CD4-positive, alpha-beta T cell treated with Interferon alpha-2 for 1 hour (primary cell): ENCODE results near the gene ATP6V1G1.
"Not testable (repeated sequence)": the region's sequence is repeated elsewhere in the genome, so short reads cannot be mapped to it uniquely, and the experiment has no call there.

Experiments
- DNase-seq, 2 donors: peaks; one replicate each; pipeline ENCODE4 v3.0.0-alpha.2; 2020 to 2022

Gene ATP6V1G1

DNA sequence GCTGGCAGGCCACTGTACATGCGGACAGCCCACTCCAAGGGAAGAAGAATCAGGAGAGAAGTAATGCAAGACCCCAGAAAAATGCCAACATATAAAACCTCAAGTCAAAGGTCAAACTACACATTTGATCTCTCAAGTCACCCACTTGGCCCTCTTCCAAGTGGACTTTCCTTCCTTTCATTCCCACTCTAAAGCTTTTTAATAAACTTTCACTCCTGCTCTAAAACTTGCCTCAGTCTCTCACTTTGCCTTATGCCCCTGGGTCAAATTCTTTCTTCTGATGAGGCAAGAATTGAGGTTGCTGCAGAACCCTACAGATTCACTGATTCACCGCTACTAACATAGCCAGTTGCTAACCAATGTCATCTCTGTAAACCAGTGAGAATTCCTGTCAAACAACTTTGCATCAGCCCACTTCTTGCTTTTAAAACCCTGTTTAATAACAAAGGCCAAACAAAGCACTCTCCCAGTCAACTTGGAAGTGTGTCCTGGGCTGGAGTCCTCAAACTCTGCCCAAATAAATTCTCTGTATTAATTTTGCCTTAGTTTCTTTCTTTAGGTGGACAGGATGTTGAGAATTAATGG is 6.9 kb upstream of the ATP6V1G1 start:
- DNase-seq, result no peak

DNA sequence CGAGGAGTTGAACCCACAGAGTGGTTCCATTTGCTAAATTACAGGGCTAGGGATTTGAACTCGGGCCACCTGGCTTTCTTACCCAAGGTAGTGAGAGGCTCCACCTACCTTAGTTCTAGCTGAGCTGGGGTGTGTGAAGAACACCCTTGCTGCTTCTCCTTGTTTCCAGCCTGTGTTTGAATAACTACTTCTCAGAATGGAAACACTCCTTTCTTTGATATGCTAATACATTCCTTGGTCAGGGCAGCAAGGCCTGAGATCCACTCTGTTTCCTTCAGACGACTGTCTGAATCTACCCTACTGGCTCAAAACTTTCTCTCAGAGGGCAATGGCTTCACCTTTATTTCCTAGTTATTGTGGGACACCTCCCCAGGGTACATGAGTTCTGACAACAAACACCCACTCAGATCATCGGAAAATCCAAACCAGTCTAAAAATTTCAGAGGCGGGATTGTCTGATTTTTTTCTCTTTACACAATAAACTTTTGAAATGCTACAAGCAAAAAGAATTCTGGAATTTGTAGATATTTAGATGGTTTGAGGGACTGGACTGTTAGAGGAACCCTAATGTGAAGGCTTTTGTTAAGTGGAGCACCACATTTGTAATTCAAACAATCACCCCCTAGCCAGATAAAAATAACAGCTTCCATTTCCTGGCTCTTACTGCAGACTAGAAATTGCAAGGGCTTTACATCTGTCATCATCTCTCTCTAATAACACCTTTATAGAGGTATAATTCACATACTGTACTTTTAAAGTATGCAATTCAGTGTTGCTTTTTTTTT is 4.0 kb upstream of the ATP6V1G1 start:
- no peak for DNase-seq

DNA sequence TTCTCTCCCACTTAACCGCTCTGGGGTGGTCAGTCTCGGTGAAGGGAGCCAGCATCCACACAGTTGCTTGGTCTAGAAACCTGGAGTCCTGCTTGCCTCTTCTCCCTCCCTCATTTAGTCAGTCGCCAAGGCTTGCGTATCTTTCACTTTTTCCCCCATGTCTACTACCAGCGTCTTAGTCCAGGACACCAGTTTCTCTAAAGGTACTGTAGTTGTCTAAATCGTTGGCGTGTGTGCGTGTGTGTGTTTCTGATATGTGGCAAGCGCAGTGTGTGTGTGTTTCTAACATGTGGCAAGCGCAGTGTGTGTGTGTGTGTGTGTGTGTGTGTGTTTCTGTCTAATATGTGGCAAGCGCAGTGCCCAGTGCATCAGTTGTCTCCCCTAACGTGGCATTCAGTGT is 641 bp downstream of the ATP6V1G1 start:
- peak; percentile 31 to 33 for DNase-seq

DNA sequence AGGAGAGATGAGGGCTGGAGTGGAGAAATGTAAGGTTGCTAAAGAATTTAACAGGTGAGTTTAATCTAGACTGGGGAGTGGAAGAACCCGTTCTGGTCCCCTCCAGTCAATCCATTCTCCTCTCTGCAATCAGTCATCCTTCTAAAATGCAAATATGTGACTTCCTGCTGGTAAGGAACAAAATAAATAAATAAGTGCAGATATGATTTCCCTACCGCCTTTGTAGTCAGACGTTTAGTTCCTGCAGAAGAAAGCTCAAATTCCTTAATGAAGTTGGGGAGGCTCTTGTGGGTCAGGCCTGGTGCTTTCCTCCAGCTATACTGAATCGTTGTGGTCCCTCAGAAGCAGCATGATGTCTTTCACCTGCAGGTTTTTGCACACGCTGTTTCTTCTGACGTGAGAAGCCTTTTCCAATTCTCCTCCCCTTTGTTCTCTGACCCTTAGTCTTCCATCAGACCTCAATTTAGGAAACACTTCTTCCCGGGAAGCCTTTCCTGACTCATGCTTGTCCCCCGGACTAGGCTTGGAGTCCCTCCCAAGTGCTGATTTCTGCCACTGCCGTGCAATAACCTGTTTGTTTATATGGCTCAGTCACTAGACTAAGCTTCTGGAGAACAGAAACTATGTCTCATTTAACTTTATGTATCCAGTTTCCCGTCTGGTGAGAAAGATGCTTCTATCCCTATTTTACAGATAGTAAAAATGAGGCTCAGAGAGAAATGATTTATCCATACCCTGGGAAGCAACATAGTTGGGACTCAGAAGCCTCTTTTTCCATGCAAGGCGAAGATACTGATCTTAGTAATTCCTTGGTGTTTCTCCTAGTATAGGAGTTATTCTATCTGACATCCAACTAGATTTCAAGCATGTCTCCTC is 1.3 kb downstream of the ATP6V1G1 start:
- DNase-seq, result no peak

DNA sequence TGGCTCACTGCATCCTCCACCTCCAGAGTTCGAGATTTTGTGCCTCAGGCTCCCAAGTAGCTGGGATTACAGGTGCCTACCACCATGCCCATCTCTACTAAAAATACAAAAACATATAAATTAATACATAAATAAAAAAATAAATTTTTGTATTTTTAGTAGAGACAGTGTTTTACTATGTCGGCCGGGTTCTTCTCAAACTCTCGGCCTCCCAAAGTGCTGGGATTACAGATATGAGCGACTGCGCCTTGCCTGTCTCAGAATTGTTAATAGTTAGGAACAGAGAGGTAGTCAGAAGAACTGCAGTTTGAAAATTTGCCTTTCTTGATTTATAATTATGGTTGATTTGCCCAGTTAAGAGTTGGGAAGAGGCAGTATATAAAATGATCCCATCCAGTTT is 2.8 kb downstream of the ATP6V1G1 start:
- DNase-seq, result no peak

DNA sequence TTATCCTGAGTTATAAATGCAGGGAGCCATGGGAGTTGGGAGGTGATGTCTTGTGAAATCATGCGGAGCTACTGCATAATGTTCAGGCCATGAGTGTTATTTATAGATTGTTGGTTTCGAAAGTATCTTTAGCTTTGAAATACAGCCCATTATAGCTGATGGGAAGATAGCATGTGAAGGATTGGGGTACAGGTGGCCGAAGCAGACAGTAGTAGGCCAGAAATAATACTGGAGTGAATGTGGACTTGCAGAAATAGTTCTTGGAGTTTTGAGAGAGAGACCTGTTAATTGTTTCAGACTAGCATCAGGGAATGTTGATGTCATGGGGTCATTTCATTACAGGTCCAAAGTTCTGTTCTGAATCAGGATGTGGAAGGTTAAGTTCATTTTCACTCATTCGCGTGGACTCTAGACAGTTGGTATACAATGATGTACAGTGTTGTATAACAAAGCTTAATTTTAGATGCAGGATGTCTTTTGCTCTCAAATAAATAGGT is 3.8 kb downstream of the ATP6V1G1 start:
- no peak for DNase-seq

DNA sequence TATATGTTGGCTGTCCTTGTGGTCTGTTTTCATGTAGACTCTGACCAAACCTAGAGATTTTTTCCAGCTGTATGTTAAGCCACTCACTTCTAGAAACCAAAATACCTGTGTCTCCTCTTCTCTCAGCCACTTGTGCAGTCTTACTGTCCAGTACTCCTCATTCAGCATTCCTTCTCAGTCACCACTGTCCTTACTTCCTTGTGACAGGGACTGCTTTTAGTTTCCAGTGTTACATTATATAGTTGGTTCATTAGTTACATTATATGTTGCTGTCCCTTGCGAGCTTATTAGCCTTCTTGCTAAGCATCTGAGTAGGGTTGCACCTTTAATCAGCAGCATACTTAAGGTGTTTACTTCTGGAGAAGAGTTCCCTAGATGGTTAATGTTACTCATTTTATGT is 4.3 kb downstream of the ATP6V1G1 start:
- DNase-seq, result no peak

DNA sequence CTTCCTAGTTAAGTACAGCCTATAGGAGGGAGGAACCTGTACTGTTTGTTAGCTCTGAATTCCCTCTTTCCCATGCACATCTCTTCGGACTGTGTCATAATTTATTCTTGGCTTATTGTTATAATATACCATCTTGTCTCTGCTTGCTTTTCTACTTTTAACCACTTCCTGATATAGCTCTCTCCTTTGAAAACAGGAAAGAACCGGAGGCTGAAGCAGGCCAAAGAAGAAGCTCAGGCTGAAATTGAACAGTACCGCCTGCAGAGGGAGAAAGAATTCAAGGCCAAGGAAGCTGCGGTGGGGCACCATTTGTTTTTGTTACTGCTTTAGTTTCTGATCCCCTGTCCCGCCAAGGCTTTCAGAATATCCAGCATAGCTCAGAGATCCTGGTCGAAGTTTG is 4.8 kb downstream of the ATP6V1G1 start:
- DNase-seq, result peak; percentile 65 to 79

DNA sequence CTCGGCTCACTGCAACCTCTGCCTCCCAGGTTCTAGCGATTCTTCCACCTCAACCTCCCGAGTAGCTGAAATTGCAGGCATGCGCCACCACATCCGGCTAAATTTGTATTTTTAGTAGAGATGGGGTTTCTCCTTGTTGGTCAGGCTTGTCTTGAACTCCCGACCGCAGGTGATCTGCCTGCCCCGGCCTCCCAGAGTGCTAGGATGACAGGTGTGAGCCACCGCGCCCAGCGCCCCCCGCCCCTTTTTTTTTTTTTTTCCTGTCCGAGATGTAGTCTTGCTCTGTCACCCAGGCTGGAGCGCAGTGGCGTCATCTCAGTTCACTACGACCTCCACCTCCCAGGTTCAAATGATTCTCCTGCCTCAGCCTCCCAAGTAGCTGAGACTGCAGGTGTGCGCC is 6.6 kb downstream of the ATP6V1G1 start:
- DNase-seq, result no peak

DNA sequence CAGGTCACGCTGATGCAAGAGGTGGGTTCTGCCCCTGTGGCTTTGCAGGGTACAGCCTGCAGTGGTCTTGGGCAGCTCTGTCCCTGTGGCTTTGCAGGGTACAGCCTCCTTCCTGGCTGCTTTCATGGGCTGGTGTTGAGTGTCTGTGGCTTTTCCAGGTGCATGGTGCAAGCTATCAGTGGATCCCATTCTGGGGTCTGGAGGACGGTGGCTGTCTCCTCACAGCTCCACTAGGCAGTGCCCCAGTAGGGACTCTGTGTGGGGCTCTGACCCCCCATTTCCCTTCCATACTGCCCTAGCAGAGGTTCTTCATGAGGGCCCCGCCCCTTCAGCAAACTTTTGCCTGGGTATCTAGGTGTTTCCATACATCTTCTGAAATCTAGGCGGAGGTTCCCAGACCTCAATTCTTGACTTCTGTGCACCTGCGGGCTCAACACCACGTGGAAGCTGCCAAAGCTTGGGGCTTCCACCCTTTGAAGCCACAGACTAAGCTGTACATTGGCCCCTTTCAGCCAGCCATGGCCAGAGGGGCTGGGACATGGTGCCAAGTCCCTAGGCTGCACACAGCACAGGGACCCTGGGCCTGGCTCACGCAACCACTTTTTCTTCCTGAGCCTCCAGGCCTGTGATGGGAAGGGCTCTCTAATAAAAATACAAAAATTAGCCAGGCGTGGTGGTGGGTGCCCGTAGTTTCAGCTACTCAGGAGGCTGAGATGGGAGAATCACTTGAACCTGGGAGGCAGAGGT is 13.1 kb downstream of the ATP6V1G1 start:
- not testable (repeated sequence) for DNase-seq

DNA sequence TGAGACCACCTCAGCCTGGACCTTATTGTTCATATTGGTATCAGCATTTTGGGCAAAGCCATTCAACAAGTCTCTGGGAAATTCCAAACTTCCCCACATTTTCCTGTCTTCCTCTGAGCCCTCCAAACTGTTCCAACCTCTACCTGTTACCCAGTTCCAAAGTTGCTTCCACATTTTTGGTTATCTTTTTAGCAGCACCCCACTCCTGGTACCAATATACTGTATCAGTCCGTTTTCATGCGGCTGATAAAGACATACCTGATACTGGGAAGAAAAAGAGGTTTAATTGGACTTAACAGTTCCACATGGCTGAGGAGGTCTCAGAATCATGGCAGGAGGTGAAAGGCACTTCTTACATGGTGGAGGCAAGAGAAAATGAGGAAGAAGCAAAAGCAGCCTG is 14.2 kb downstream of the ATP6V1G1 start:
- not testable (repeated sequence) for DNase-seq

DNA sequence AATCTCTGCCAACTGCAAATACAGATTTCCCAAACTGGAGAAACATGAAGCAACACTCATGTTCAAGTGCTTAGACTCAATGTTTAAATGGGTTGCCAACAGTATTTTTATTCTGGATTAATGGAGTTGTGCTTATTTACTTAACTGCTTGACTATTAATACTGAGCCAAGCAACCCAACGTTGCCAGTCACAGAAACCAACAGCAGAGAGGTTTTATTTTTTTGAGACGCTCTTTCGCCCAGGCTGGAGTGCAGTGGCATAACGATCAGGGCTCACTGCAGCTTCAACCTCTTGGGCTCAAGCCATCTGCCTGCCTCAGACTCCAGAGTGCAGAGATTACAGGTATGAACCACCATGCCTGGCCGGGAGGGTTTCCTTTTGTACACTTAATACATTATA is 15.1 kb downstream of the ATP6V1G1 start:
- DNase-seq, result no peak

DNA sequence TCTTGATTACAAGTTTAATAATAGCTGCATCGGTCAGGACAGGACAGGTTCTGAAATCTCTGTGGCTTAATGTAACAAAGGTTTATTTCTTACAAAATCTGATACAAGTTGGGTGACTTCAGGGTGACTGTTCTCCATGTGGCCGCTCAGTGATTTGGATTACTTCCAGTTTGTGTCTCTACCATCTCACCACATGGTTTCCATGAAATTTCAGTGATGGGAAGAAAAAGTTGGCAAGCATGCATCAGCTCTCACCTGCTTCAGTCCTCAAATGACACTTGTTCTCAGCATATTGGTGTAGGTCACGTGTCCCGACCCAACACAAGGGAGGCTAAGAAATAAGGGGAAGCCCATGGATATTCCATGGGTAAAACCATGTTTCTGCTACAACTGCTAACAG is 15.7 kb downstream of the ATP6V1G1 start:
- no peak for DNase-seq

DNA sequence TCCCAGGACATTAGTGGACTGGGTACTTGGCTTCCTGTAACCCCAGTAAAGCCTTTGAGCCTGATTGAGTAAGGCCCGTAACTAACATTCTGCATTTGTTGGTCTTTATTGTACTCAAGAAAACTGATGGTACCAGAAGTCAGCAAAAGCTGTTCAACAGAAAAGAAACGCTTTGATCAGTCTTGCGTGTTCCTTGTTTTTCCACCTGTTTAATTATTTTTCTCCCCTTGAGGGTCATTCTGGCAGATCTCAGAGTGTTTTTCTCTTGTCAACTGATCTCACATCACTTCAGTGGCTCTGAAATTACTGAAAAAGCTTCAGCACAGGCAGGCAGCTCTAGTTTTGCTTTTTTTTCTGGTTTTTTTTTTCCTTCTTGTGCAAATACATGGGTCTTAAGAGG is 17.4 kb downstream of the ATP6V1G1 start:
- no peak for DNase-seq

DNA sequence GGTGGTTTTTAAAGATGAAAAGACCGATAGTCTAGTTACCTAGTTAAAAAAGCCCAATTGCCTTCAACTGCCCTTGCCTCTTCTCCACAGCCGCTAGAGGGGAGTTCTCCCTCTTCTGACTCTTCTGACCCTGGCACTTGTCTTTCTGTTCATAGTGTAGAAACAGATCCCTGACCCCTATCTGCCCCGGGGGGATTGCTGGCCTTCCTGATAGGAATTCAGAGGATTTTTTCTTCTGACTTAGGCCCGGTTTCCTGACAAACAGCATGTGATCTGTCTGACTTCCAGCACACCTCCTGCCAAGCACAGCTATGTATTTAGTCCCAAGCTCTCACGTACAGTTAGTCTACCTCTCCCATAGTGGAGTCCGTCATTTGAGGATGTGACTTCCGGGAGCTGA is 18.5 kb downstream of the ATP6V1G1 start:
- DNase-seq, result no peak

DNA sequence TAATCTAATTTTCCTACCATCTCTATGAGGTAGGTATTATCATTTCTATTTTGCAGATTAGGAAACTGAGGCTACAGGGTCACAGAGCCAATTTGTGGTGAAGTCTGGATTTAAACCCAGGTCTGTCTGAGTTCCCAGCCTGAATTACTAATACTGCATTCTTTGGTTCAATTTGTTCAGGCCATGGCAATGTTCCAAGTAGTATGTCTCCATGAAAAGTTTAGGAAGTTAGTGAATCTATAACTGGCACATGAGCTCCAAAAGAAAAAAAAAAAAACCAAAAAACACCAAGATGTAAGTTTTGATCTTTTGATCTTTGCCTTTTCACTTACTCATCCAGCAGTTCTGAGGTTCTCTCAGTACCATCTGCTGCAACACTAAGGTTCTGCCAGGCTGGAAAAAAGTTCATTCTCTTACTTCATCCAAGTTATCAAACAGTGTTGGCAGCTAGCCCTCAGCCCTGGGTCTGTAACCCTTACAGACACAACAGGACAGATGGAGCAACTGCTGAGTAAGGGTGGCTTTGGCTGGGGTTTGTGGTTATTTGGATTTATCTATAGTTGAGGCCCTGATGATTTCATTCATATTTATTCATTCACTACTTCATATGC is 19.1 kb downstream of the ATP6V1G1 start:
- no peak for DNase-seq

DNA sequence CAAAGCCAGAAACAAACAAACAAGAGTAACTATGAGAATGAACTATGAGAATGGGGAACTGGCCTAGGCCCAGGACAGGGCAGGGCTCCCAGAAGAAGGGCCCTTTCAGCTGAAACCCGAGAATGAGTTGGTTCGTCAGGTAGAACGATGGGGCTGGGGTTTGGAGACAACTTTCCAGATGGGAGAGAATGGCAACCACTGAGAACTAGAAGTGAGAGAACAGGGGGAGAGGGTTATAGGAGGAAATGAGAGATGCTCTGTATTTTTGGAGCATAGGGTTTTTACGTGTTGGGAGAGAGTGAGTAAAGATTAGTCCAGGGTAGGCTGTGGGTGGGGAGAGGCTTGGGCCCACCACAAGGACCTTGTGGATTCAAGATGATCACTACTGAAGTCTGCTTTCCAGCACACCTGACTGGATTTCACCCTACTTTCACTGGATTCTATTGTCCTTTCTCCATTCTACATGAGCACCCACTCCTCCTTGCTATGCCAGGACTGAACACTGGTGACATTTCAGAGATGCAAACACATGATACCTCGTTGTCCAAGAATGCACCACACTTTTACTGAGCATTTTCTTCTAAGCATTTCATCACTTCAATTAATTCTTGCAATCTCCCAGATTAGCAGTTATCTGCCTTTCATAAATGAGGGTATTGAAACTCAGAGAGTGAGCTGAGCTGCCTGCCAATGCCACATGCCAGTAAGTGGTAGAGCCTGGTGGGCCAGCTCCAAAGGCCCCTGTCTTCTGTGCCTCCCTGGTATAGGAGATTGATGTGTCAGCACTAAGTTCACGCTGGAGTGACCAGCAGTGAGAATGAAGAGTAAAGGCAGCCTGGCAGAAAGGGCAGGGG is 20.3 kb downstream of the ATP6V1G1 start:
- no peak for DNase-seq

DNA sequence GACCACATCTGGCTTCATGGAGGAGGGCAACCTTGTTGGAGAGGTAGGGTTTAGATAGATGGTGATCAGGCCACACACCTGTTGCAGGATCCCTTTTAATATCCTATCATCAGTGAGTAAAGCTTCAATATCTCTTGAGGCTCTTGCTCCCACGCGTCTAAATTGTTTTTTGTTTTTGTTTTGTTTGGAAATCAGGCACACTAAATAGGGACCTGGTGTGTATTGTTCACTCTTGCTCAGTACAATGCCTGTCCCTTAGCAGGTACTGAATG is 20.9 kb downstream of the ATP6V1G1 start:
- DNase-seq, result no peak

DNA sequence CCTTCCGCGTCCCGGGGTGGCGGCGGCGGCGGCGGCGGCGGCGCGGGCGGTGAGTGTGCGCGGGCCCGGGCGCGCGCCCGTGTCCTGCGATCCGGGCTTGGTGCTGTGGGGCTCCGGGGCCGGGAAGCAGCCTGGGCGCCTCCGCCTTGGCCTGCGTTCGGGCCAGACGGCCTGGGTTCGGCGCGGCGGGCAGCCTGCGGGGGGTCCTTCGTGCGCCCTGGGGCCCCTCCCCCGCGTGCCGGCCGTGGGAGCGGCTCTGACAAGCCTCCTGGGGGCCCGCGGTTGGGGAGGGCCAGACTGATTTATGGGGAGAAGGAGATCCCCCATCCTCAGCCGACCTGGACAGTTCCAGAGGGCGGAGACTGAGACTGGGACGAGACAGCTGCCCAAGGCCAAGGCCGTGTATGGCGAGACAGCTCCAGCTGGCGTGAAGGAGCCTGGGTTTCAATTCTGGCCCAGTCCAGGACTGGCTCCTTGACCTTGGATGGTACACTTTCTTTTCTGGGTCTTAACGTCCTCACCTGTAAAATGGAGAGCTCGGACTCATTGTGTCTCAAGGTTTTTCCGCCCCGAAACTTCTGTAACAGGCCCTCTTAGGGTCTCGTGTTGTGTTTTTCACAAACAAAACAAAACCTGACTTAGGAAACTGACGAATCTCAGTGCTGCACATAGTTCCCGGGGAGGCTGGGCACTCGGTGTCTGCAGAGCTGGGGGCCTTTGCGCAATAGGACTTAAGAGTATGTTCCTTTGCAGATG is 24.1 kb downstream of the ATP6V1G1 start:
- DNase-seq, result peak in 1 of 2 donors; percentile 24

DNA sequence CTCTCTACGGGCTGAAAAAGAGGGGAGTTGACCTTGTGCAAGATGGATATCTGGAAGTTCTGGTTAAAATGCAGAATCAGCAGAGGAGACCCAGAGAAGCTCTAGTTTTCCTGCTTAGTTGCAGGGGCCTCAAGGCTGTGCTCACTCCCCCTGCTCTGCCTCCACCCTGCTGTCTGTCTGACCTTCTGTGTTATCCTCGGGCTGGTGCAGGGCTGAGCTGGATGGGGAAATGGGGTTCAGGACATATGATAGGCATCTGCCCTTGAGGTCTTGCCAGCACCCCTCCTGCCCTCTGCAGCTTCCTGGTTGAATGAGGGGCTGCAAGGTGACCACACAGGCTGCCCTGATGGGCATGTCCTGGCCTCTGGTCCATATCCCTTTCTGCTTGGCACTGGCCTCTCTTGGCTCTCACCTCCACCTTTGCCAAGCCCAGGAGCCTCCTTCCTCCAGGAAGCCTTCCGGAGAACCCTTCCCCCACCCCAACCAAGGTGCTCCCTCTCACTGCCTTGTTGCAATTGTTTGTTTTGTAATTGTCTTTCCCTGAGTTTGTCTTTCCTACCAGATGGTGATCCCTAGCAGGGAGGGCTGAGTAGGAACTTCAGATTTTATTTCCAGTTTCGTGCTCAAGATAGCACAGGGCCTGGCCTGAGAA is 24.8 kb downstream of the ATP6V1G1 start:
- DNase-seq, result no peak
